Ishikawa (cell line): Measurements from ENCODE around the gene ZBTB20.

Source experiments
- CEBPB ChIP-seq: IDR thresholded peaks from 2 replicates; pipeline ENCODE4 v1.6.1; 2012
- CREB1 ChIP-seq: IDR thresholded peaks from 2 replicates; pipeline ENCODE4 v1.6.1; 2012; ENCODE audit warnings: low read depth
- EGR1 ChIP-seq: IDR thresholded peaks from 2 replicates; pipeline ENCODE4 v1.6.1; 2012
- EP300 ChIP-seq: IDR thresholded peaks from 2 replicates; pipeline ENCODE4 v1.6.1; 2012; ENCODE audit warnings: borderline replicate concordance
- FOXM1 ChIP-seq: IDR thresholded peaks from 2 replicates; pipeline ENCODE4 v1.6.1; 2012; ENCODE audit warnings: low read depth, borderline replicate concordance
- MAX ChIP-seq: IDR thresholded peaks from 2 replicates; pipeline ENCODE4 v1.6.1; 2012
- NFIC ChIP-seq: IDR thresholded peaks from 2 replicates; pipeline ENCODE4 v1.6.1; 2012
- RAD21 ChIP-seq: IDR thresholded peaks from 2 replicates; pipeline ENCODE4 v1.6.1; 2012; ENCODE audit warnings: low read depth
- REST ChIP-seq: IDR thresholded peaks from 2 replicates; pipeline ENCODE4 v1.6.1; 2012; ENCODE audit warnings: low read depth, mild to moderate bottlenecking
- TAF1 ChIP-seq: IDR thresholded peaks from 2 replicates; pipeline ENCODE4 v1.6.1; 2012; ENCODE audit warnings: low read depth, mild to moderate bottlenecking
- TCF12 ChIP-seq: IDR thresholded peaks from 2 replicates; pipeline ENCODE4 v1.6.1; 2012; ENCODE audit warnings: low read depth
- TEAD4 ChIP-seq: IDR thresholded peaks from 2 replicates; pipeline ENCODE4 v1.6.1; 2012
- USF1 ChIP-seq: IDR thresholded peaks from 2 replicates; pipeline ENCODE4 v1.6.1; 2012
- YY1 ChIP-seq: IDR thresholded peaks from 2 replicates; pipeline ENCODE4 v1.6.1; 2012; ENCODE audit warnings: low read depth
- ZBTB7A ChIP-seq: IDR thresholded peaks from 2 replicates; pipeline ENCODE4 v1.6.1; 2012; ENCODE audit warnings: low read depth

The ZBTB20 gene

GRCh38 chr3:114756506-114757279 lies 390.4 kb downstream of the ZBTB20 start:
- TF ChIP-seq NFIC, result no peak
- no peak for TF ChIP-seq ZBTB7A
- TF ChIP-seq USF1, result no peak
- TF ChIP-seq REST, result no peak
- no peak for TF ChIP-seq CEBPB
- TF ChIP-seq FOXM1, result no peak
- no peak for TF ChIP-seq RAD21
- TF ChIP-seq YY1, result no peak

GRCh38 chr3:114746502-114746901 lies 400.6 kb downstream of the ZBTB20 start:
- TF ChIP-seq CEBPB, result no peak
- TF ChIP-seq MAX, result no peak
- TF ChIP-seq RAD21, result no peak
- no peak for TF ChIP-seq TCF12

- TF ChIP-seq TCF12 (no peak), RAD21 (no peak), YY1 (no peak), FOXM1 (no peak), ZBTB7A (no peak), USF1 (no peak), NFIC (no peak), CREB1 (no peak), TAF1 (no peak), EP300 (no peak), MAX (no peak), REST (no peak)
These were observed 401.5 kb downstream of the ZBTB20 start for GRCh38 chr3:114745322-114746240.

- TF ChIP-seq YY1, result no peak
- no peak for TF ChIP-seq USF1
- TF ChIP-seq REST, result no peak
- TF ChIP-seq NFIC, result no peak
- no peak for TF ChIP-seq EP300
- TF ChIP-seq TAF1, result no peak
- TF ChIP-seq EGR1, result no peak
- TF ChIP-seq ZBTB7A, result no peak
- no peak for TF ChIP-seq FOXM1
- TF ChIP-seq RAD21, result no peak
- TF ChIP-seq MAX, result no peak
- no peak for TF ChIP-seq CEBPB
- TF ChIP-seq TCF12, result no peak
- no peak for TF ChIP-seq TEAD4
- TF ChIP-seq CREB1, result no peak
These were observed 403.2 kb downstream of the ZBTB20 start for GRCh38 chr3:114743746-114744485.
